GM20431 (cell line): ENCODE measurements around the gene DENND5B.
"Not testable (repeated sequence)": the region's sequence is repeated elsewhere in the genome, so short reads cannot be mapped to it uniquely, and the experiment has no call there.

Source experiments
- in situ Hi-C: fragments of 300-500 bp; cut with MseI, MboI; formaldehyde crosslinking; loops from one replicate; pipeline ENCODE4 v1.15.0; 2020; ENCODE audit warnings: low sequenced_read_pairs; ENCODE audit not compliant: unreplicated experiment

Gene DENND5B

GRCh38 chr12:31597066-31597465 is 6.1 kb upstream of the DENND5B start:
- in situ Hi-C loops, result no loop called here

- in situ Hi-C loops, result no loop called here
Observed at GRCh38 chr12:31594681-31595080, 3.7 kb upstream of the DENND5B start.

- in situ Hi-C loops, result no loop called here
Observed at GRCh38 chr12:31591380-31591901, 505 bp upstream of the DENND5B start.

- in situ Hi-C loops, result no loop called here
Observed at GRCh38 chr12:31589904-31590641, 863 bp downstream of the DENND5B start.

GRCh38 chr12:31589598-31589903 is 1.4 kb downstream of the DENND5B start:
- in situ Hi-C loops, result no loop called here

GRCh38 chr12:31588976-31589375 is 2.0 kb downstream of the DENND5B start:
- in situ Hi-C loops, result no loop called here

GRCh38 chr12:31586728-31587127 is 4.2 kb downstream of the DENND5B start:
- in situ Hi-C loops, result no loop called here

- in situ Hi-C loops, result no loop called here
Observed at GRCh38 chr12:31585895-31586294, 5.0 kb downstream of the DENND5B start.

GRCh38 chr12:31585271-31585670 is 5.7 kb downstream of the DENND5B start:
- in situ Hi-C loops, result no loop called here

GRCh38 chr12:31584782-31585181 is 6.2 kb downstream of the DENND5B start:
- in situ Hi-C loops, result no loop called here

- in situ Hi-C loops, result no loop called here
Observed at GRCh38 chr12:31583878-31584277, 7.1 kb downstream of the DENND5B start.

- in situ Hi-C loops, result no loop called here
Observed at GRCh38 chr12:31582155-31582554, 8.8 kb downstream of the DENND5B start.

- in situ Hi-C loops, result no loop called here
Observed at GRCh38 chr12:31578632-31579031, 12.3 kb downstream of the DENND5B start.

- in situ Hi-C loops, result no loop called here
Observed at GRCh38 chr12:31574803-31575575, 15.9 kb downstream of the DENND5B start.

- in situ Hi-C loops, result not testable (repeated sequence)
Observed at GRCh38 chr12:31574367-31574766, 16.6 kb downstream of the DENND5B start.

GRCh38 chr12:31572900-31573600 is 17.9 kb downstream of the DENND5B start:
- in situ Hi-C loops, result no loop called here

GRCh38 chr12:31570880-31571279 is 20.1 kb downstream of the DENND5B start:
- in situ Hi-C loops, result no loop called here

- in situ Hi-C loops, result not testable (repeated sequence)
Observed at GRCh38 chr12:31569517-31569916, 21.4 kb downstream of the DENND5B start.

GRCh38 chr12:31568498-31568897 is 22.4 kb downstream of the DENND5B start:
- in situ Hi-C loops, result no loop called here

- in situ Hi-C loops, result no loop called here
Observed at GRCh38 chr12:31567029-31567428, 23.9 kb downstream of the DENND5B start.

GRCh38 chr12:31566547-31566946 is 24.4 kb downstream of the DENND5B start:
- in situ Hi-C loops, result no loop called here
